A549 treated with Hydrocortisone at 1 μM for 4 hours (cell line): ENCODE data around the gene CMTM7. TPM values are rescaled to one million over a fixed set of nuclear protein-coding genes. Genes with fewer than 3 reads are reported as not detected.

ENCODE experiments used
- total RNA-seq: library from RNA; stranded (reverse); fragments of 200-300 nt; extraction: Qiagen RNA extraction; gene quantifications from 5 replicates; pipeline ENCODE4 v1.2.3, GENCODE V29; 2022

The CMTM7 gene, protein sequence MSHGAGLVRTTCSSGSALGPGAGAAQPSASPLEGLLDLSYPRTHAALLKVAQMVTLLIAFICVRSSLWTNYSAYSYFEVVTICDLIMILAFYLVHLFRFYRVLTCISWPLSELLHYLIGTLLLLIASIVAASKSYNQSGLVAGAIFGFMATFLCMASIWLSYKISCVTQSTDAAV
- total RNA-seq, result 22.0 to 38.3 TPM (median 35.2 TPM) in 5 replicates

DNA sequence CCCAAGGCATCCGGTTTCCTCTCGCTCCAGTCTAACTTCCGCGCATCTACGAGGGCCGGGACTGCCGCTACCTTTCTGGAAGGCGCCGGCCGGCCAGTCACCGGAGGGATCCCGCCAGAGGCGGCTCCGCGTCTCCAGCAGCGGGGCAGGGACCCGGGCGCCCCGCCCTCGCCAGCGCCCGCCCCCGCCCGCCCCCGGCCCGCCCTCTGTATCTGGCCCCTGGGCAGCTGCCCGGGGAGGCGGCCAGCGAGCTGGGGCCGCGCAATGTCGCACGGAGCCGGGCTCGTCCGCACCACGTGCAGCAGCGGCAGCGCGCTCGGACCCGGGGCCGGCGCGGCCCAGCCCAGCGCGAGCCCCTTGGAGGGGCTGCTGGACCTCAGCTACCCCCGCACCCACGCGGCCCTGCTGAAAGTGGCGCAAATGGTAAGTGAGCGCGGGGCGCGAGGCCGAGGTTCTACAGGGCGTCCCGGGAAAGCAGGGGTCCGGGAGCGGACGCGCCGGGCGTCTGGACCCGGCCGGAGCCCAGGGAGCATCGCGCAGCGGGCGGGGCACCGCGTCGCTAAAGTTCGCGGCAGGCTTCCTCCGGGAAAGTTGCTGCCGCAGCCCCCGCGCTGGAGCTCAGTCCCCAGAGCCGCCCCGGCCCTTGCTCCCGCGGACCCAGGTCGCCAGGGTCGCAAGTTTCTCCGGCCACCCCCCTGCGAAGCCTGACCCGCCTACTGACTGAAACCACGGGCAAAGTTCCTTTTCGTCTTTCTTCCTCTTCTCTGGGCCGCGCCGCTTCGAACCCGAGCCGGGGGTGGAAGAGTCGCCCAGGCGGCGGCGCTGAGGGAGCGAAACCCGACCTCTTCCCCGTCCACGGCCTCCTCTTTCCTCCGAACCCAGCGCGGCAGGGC, at the start of gene CMTM7:
Gene CMTM7 (plus strand): TSS at position 211 of the 893 bp plus-strand sequence. CDS start 54 bp downstream, at position 265.

DNA sequence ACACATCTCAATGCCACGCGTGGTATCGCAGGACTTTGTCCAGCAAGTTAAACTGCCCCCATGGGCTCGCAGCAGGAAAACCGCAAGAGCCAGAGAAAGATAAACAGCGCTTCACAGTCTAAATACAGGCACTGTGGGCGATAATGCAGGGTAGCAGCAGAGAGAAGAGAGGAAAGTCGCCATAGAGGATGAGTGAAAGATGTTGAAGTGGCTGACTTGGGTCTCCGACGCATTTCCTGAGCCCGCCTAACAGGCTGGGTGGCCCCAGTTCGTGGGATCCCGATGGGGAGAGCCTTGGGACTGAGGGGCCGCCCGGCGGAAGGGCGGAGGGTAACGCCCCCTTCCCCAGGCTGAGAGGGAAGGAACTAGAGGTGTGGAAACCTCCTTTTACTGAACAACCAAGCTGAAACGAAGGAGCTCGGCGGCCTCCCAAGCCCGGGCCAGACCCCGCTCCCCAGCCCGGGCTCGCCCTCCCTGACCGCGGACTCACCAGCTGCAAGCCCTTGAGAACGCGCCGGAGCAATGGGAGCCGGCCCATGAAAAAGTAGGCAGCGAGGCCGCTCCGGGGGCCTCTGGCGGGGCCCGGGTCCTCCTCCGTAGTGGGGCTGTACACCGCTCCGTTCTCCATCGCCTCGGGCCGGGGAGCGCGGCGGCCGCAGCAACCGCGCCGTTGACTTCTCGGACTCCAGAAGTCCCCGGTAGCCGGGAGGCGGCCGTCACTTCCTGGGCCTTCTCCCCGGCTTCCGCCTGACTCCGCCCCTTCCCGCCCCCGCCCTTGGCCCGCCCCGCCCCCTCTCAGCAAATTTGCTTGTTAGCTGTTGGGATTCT, 110.7 kb downstream of the CMTM7 start, which contains the start of gene CMTM6:
Gene CMTM6 (minus strand): TSS at position 735 of the 828 bp plus-strand sequence. CDS start 107 bp downstream, at position 628.

Other genes with a start within 250 kb of the CMTM7 start
- gene CMTM8, start 153.2 kb upstream of the CMTM7 start, total RNA-seq, result 9.8 to 13.3 TPM (median 12.0 TPM) in 5 replicates
- 33.8 to 49.5 TPM (median 40.3 TPM) in 5 replicates for gene CMTM6, start 111.0 kb downstream of the CMTM7 start, total RNA-seq
- gene DYNC1LI1, start 179.0 kb downstream of the CMTM7 start, total RNA-seq, result 38.5 to 48.1 TPM (median 40.8 TPM) in 5 replicates